ENCODE results near the gene MEP1A.
A peak's percentile ranks its signal among the peaks of the same experiment; 100 is the strongest.
"Not testable (repeated sequence)": the region's sequence is repeated elsewhere in the genome, so short reads cannot be mapped to it uniquely, and the experiment has no call there.

Gene MEP1A

GRCh38 chr6:46845126-46845525 lies 51.9 kb downstream of the MEP1A start:
- no peak overlapping the region for H3K27ac ChIP-seq
- TF ChIP-seq ZFX (IDR thresholded peaks at IDR 0.05; ENCODE audit: borderline replicate concordance) = no peak
- no peak for TF ChIP-seq CTCF (IDR thresholded peaks at IDR 0.05)

GRCh38 chr6:46848684-46849360 lies 55.6 kb downstream of the MEP1A start:
- H3K27ac ChIP-seq = no peak overlapping the region
- TF ChIP-seq ZFX (IDR thresholded peaks at IDR 0.05; ENCODE audit: borderline replicate concordance) (no peak), CTCF (IDR thresholded peaks at IDR 0.05) (peak; percentile 94)

- no peak overlapping the region for H3K27ac ChIP-seq
- no peak for TF ChIP-seq ZFX (IDR thresholded peaks at IDR 0.05; ENCODE audit: borderline replicate concordance)
- TF ChIP-seq CTCF (IDR thresholded peaks at IDR 0.05) = no peak
These were observed 56.1 kb downstream of the MEP1A start for GRCh38 chr6:46849361-46849690.

GRCh38 chr6:46850792-46851191 lies 57.6 kb downstream of the MEP1A start:
- H3K27ac ChIP-seq = no peak overlapping the region
- TF ChIP-seq CTCF (IDR thresholded peaks at IDR 0.05) (no peak), ZFX (IDR thresholded peaks at IDR 0.05; ENCODE audit: borderline replicate concordance) (no peak)

GRCh38 chr6:46851576-46851975 lies 58.4 kb downstream of the MEP1A start:
- H3K27ac ChIP-seq = not testable (repeated sequence)

GRCh38 chr6:46855966-46856365 lies 62.8 kb downstream of the MEP1A start:
- not testable (repeated sequence) for H3K27ac ChIP-seq
- peak; percentile 48 for TF ChIP-seq CTCF (IDR thresholded peaks at IDR 0.05)

- no peak overlapping the region for H3K27ac ChIP-seq
- TF ChIP-seq ZFX (IDR thresholded peaks at IDR 0.05; ENCODE audit: borderline replicate concordance) = no peak
- TF ChIP-seq CTCF (IDR thresholded peaks at IDR 0.05) = peak; percentile 28
These were observed 69.2 kb downstream of the MEP1A start for GRCh38 chr6:46862381-46862780.

- no peak for TF ChIP-seq CTCF (IDR thresholded peaks at IDR 0.05)
- no peak for TF ChIP-seq ZFX (IDR thresholded peaks at IDR 0.05; ENCODE audit: borderline replicate concordance)
- H3K27ac ChIP-seq = no peak overlapping the region
These were observed 70.6 kb downstream of the MEP1A start for GRCh38 chr6:46863791-46864190.
